ENCODE data around the gene PDS5A.
"Not testable (repeated sequence)": the region's sequence is repeated elsewhere in the genome, so short reads cannot be mapped to it uniquely, and the experiment has no call there.

DNA sequence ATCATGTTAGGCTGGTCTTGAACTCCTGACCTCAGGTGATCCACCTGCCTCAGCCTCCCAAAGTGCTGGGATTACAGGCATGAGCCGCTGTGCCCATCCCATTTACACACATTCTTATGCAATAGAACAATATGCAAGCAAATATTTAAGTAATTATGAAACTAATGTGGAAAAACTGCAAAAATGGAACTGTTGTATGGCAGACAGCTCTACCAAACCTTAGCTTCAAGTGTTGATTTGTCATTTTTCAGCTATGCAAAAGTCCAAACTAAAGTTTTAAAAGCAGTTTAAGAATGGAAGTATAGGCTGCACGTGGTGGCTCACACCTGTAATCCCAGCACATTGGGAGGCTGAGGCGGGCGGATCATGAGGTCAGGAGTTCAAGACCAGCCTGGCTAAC is 11.7 kb upstream of the PDS5A start:
- not testable (repeated sequence) for TF ChIP-seq EZH2phosphoT487 (IDR thresholded peaks at IDR 0.05; ENCODE audit: insufficient read depth, low read depth); EZH2 (IDR thresholded peaks at IDR 0.05; ENCODE audit: insufficient read depth, poor library complexity, severe bottlenecking)
